Panc1 (cell line): ENCODE results near the gene MKLN1.

ENCODE experiments used
- POLR2AphosphoS5 ChIP-seq: IDR thresholded peaks from 2 replicates; pipeline ENCODE4 v1.6.1; 2012; ENCODE audit warnings: mild to moderate bottlenecking, low read depth, low read length, moderate library complexity
- TF ChIP-seq, protein P1 (sequence below): fragments of 450-650 bp; IDR thresholded peaks from 2 replicates; pipeline ENCODE4 v1.5.1; 2017; ENCODE audit warnings: mild to moderate bottlenecking
- TF ChIP-seq, protein P2 (sequence below), 2 experiments: IDR thresholded peaks; 2 replicates each; pipeline ENCODE4 v1.6.1; 2011 to 2012; ENCODE audit warnings: low read depth in 2 of 2, control low read depth in 1 of 2, low read length in 1 of 2, mild to moderate bottlenecking in 1 of 2, moderate library complexity in 1 of 2; ENCODE audit not compliant: insufficient read depth in 1 of 2

DNA sequence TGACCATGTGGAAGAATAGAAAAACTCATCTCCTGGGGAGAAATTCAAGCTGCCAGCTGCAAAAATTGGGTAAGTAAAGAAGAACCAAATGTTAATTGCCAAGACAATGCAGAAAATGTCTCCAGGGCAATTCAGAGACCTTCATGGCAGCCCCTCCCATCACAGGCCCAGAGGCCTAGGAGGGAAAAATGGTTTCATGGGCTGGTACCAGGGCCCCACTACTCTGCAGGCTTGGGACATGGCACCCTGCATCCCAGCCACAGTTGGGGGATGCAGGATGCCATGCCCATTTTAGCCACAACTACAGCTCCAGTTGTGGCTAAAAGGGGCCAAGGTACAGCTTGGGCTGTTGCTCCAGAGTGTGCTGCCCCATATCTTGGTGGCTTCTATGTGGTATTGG lies 20.9 kb upstream of the MKLN1 start:
- TF ChIP-seq, protein P1, sequence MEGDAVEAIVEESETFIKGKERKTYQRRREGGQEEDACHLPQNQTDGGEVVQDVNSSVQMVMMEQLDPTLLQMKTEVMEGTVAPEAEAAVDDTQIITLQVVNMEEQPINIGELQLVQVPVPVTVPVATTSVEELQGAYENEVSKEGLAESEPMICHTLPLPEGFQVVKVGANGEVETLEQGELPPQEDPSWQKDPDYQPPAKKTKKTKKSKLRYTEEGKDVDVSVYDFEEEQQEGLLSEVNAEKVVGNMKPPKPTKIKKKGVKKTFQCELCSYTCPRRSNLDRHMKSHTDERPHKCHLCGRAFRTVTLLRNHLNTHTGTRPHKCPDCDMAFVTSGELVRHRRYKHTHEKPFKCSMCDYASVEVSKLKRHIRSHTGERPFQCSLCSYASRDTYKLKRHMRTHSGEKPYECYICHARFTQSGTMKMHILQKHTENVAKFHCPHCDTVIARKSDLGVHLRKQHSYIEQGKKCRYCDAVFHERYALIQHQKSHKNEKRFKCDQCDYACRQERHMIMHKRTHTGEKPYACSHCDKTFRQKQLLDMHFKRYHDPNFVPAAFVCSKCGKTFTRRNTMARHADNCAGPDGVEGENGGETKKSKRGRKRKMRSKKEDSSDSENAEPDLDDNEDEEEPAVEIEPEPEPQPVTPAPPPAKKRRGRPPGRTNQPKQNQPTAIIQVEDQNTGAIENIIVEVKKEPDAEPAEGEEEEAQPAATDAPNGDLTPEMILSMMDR, result no peak
- no peak for TF ChIP-seq POLR2AphosphoS5
- TF ChIP-seq, protein P2, sequence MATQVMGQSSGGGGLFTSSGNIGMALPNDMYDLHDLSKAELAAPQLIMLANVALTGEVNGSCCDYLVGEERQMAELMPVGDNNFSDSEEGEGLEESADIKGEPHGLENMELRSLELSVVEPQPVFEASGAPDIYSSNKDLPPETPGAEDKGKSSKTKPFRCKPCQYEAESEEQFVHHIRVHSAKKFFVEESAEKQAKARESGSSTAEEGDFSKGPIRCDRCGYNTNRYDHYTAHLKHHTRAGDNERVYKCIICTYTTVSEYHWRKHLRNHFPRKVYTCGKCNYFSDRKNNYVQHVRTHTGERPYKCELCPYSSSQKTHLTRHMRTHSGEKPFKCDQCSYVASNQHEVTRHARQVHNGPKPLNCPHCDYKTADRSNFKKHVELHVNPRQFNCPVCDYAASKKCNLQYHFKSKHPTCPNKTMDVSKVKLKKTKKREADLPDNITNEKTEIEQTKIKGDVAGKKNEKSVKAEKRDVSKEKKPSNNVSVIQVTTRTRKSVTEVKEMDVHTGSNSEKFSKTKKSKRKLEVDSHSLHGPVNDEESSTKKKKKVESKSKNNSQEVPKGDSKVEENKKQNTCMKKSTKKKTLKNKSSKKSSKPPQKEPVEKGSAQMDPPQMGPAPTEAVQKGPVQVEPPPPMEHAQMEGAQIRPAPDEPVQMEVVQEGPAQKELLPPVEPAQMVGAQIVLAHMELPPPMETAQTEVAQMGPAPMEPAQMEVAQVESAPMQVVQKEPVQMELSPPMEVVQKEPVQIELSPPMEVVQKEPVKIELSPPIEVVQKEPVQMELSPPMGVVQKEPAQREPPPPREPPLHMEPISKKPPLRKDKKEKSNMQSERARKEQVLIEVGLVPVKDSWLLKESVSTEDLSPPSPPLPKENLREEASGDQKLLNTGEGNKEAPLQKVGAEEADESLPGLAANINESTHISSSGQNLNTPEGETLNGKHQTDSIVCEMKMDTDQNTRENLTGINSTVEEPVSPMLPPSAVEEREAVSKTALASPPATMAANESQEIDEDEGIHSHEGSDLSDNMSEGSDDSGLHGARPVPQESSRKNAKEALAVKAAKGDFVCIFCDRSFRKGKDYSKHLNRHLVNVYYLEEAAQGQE (IDR thresholded peaks at IDR 0.05; ENCODE audit: insufficient read depth in 1 of 2, low read depth in 2 of 2, low read length in 1 of 2), result no peak
